Esophagus (tissue), 2 donors: ENCODE data around the gene SORCS2. TPM values are rescaled to one million over a fixed set of nuclear protein-coding genes. Genes with fewer than 3 reads are reported as not detected.

Experiments
- H3K27ac ChIP-seq, 2 donors: one replicate each; pipeline ENCODE4 v1.5.1; 2013; ENCODE audit warnings: low read depth in 2 of 2, mild to moderate bottlenecking in 2 of 2, inconsistent platforms in 1 of 2, low read length in 1 of 2, moderate library complexity in 1 of 2
- H3K27me3 ChIP-seq, 2 donors: one replicate each; pipeline ENCODE4 v1.6.1; 2013; ENCODE audit warnings: low read length in 2 of 2, control low read depth in 1 of 2, mild to moderate bottlenecking in 1 of 2; ENCODE audit not compliant: insufficient read depth in 2 of 2, control insufficient read depth in 1 of 2
- H3K36me3 ChIP-seq, 2 donors: one replicate each; pipeline ENCODE4 v1.6.1; 2013; ENCODE audit warnings: low read length in 1 of 2; ENCODE audit not compliant: control insufficient read depth in 2 of 2, insufficient read depth in 2 of 2
- H3K4me1 ChIP-seq, 2 donors: one replicate each; pipeline ENCODE4 v1.6.1; 2013; ENCODE audit warnings: low read length in 1 of 2; ENCODE audit not compliant: control insufficient read depth in 2 of 2, insufficient read depth in 2 of 2
- H3K4me3 ChIP-seq, 2 donors: one replicate each; pipeline ENCODE4 v1.5.1; 2013; ENCODE audit warnings: low read length in 2 of 2, mild to moderate bottlenecking in 2 of 2, low read depth in 1 of 2, moderate library complexity in 1 of 2
- H3K9me3 ChIP-seq, 2 donors: one replicate each; pipeline ENCODE4 v1.6.1; 2013; ENCODE audit warnings: mild to moderate bottlenecking in 2 of 2, low read depth in 1 of 2, low read length in 1 of 2, moderate library complexity in 1 of 2; ENCODE audit not compliant: control insufficient read depth in 2 of 2, insufficient read depth in 1 of 2
- WGBS, 2 donors: extraction: QIAGEN DNeasy Blood & Tissue Kit; methylation state at CpG; one replicate each; pipeline ENCODE4 v1.1.7; 2013; 5-methylcytosine and 5-hydroxymethylcytosine counted together
- polyA plus RNA-seq, 2 donors: library from polyadenylated mRNA; stranded (reverse); fragments of 200-250 nt; gene quantifications; one replicate each; pipeline ENCODE4 v1.2.3, GENCODE V29; 2013
- donor health status: healthy with polysubstance abuse.
- donor health status: Bipolar disorder and iron deficiency.

SORCS2 gene
- polyA plus RNA-seq, 2 donors = 1.1 to 1.2 TPM

- Histone ChIP-seq H3K9me3 (no peaks in the 10 kb centered on the region), H3K36me3 (no peaks in the 10 kb centered on the region), H3K4me3 (no peak overlapping the region), H3K27me3 (no peaks in the 10 kb centered on the region), H3K27ac (no peak overlapping the region), H3K4me1 (peaks cover 0 to 16% of the 10 kb centered on the region in 2 donors)
- WGBS, 2 donors = 69 to 72% methylated on average over 15 of the region's 15 CpGs
Measured at GRCh38 chr4:7332216-7333023, 140.1 kb downstream of the SORCS2 start.

- H3K4me1 ChIP-seq = peaks cover 0 to 16% of the 10 kb centered on the region in 2 donors
- H3K27ac ChIP-seq = no peak overlapping the region
- 79 to 89% methylated on average over 15 to 16 of the region's 16 CpGs for WGBS, 2 donors
Measured at GRCh38 chr4:7333024-7333780, 140.9 kb downstream of the SORCS2 start.

GRCh38 chr4:7333801-7334421, 141.6 kb downstream of the SORCS2 start:
- Histone ChIP-seq H3K9me3 (no peaks in the 10 kb centered on the region), H3K27ac (no peak overlapping the region), H3K4me1 (peaks cover 0 to 12% of the 10 kb centered on the region in 2 donors), H3K27me3 (no peaks in the 10 kb centered on the region), H3K4me3 (no peak overlapping the region), H3K36me3 (no peaks in the 10 kb centered on the region)
- WGBS, 2 donors = 72 to 78% methylated on average over 16 of the region's 16 CpGs

More at GRCh38 chr4:7333024-7333780, 140.9 kb downstream of the SORCS2 start:
- Histone ChIP-seq H3K27me3 (no peaks in the 10 kb centered on the region), H3K4me3 (no peak overlapping the region), H3K36me3 (no peaks in the 10 kb centered on the region), H3K9me3 (no peaks in the 10 kb centered on the region)

- no peak overlapping the region for H3K4me3 ChIP-seq
- 63 to 79% methylated on average over 17 of the region's 17 CpGs for WGBS, 2 donors
- H3K9me3 ChIP-seq = no peaks in the 10 kb centered on the region
- H3K27me3 ChIP-seq = no peaks in the 10 kb centered on the region
- no peaks in the 10 kb centered on the region for H3K36me3 ChIP-seq
- H3K27ac ChIP-seq = no peak overlapping the region
- H3K4me1 ChIP-seq = peaks cover 0 to 10% of the 10 kb centered on the region in 2 donors
Measured at GRCh38 chr4:7334521-7335275, 142.4 kb downstream of the SORCS2 start.

GRCh38 chr4:7335344-7336066, 143.2 kb downstream of the SORCS2 start:
- no peaks in the 10 kb centered on the region for H3K9me3 ChIP-seq
- no peaks in the 10 kb centered on the region for H3K27me3 ChIP-seq
- peaks cover 0 to 10% of the 10 kb centered on the region in 2 donors for H3K4me1 ChIP-seq
- H3K4me3 ChIP-seq = no peak overlapping the region
- no peak overlapping the region for H3K27ac ChIP-seq
- WGBS, 2 donors = 21 to 33% methylated on average over 24 of the region's 24 CpGs
- H3K36me3 ChIP-seq = no peaks in the 10 kb centered on the region

- WGBS, 2 donors = 74 to 78% methylated on average over 17 of the region's 17 CpGs
- no peak overlapping the region for H3K4me3 ChIP-seq
- no peaks in the 10 kb centered on the region for H3K9me3 ChIP-seq
- H3K36me3 ChIP-seq = no peaks in the 10 kb centered on the region
- H3K27ac ChIP-seq = no peak overlapping the region
- H3K27me3 ChIP-seq = no peaks in the 10 kb centered on the region
- peaks cover 0 to 10% of the 10 kb centered on the region in 2 donors for H3K4me1 ChIP-seq
Measured at GRCh38 chr4:7336067-7336569, 143.8 kb downstream of the SORCS2 start.

GRCh38 chr4:7336732-7337131, 144.4 kb downstream of the SORCS2 start:
- Histone ChIP-seq H3K9me3 (no peaks in the 10 kb centered on the region), H3K4me1 (peaks cover 0 to 10% of the 10 kb centered on the region in 2 donors), H3K36me3 (no peaks in the 10 kb centered on the region), H3K27ac (no peak overlapping the region), H3K27me3 (no peaks in the 10 kb centered on the region), H3K4me3 (no peak overlapping the region)
- WGBS, 2 donors = 72 to 84% methylated on average over 14 of the region's 14 CpGs

- WGBS, 2 donors = 65 to 71% methylated on average over 21 to 22 of the region's 22 CpGs
- H3K4me1 ChIP-seq = peaks cover 0 to 10% of the 10 kb centered on the region in 2 donors
- H3K4me3 ChIP-seq = no peak overlapping the region
- no peak overlapping the region for H3K27ac ChIP-seq
- H3K27me3 ChIP-seq = no peaks in the 10 kb centered on the region
- H3K9me3 ChIP-seq = peaks cover 0 to 2% of the 10 kb centered on the region in 2 donors
- no peaks in the 10 kb centered on the region for H3K36me3 ChIP-seq
Measured at GRCh38 chr4:7337196-7338058, 145.1 kb downstream of the SORCS2 start.
